Neural progenitor cell (in vitro differentiated cells): ENCODE data around the gene RPS6KA2.

Experiments used
- EZH2 ChIP-seq: fragments of 200-600 bp; sonication (generic); IDR thresholded peaks from 2 replicates; pipeline ENCODE4 v1.6.1; 2017; ENCODE audit warnings: antibody characterized with exemption, mild to moderate bottlenecking, moderate library complexity
- EZH2phosphoT487 ChIP-seq: fragments of 200-600 bp; sonication (generic); IDR thresholded peaks from 2 replicates; pipeline ENCODE4 v1.6.1; 2017; ENCODE audit warnings: antibody characterized with exemption
- TF ChIP-seq, protein P1 (sequence below): fragments of 200-600 bp; sonication (generic); IDR thresholded peaks from 2 replicates; pipeline ENCODE4 v1.5.1; 2017; ENCODE audit warnings: antibody characterized with exemption, mild to moderate bottlenecking

DNA sequence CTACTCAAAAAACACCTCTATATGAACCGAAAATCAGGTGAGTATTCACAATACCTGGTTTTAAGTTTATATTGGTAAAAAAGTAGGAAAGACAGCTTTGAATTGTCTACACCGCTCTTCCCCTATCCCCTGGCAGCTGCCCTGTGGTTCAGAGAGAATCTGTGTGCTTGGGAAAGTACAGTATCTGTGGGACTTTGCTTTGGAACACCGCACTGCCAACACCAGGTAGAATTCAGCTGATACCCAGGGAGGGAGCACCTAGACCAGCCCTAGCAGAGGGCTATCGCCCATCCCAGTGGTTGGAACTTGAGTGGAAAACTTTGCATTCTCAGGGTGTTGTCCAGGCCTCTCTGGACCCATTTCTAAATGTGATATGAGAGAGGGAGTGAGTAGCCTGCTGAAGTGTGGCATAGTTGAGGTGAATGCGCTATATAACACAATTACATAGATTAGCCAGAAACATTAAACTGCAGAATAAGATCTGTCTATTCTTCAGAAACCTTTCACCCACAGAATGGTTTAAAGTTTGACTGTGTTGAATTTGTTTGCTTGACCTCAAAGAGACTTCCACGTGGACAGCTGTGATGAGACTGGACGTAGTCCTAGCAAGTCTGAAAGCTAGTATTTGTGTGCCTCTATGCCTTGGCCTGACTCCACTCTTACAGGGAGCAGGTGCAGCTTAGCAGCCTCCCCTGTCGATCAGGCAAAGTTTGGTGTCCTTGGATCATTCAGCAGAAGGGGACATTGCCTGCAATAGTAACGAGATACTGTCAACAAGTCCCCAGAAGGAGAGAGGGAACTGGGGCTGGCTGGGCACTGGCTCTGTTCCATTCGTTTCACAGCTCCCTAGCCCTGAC, 232.8 kb downstream of the RPS6KA2 start:
- TF ChIP-seq, protein P1, sequence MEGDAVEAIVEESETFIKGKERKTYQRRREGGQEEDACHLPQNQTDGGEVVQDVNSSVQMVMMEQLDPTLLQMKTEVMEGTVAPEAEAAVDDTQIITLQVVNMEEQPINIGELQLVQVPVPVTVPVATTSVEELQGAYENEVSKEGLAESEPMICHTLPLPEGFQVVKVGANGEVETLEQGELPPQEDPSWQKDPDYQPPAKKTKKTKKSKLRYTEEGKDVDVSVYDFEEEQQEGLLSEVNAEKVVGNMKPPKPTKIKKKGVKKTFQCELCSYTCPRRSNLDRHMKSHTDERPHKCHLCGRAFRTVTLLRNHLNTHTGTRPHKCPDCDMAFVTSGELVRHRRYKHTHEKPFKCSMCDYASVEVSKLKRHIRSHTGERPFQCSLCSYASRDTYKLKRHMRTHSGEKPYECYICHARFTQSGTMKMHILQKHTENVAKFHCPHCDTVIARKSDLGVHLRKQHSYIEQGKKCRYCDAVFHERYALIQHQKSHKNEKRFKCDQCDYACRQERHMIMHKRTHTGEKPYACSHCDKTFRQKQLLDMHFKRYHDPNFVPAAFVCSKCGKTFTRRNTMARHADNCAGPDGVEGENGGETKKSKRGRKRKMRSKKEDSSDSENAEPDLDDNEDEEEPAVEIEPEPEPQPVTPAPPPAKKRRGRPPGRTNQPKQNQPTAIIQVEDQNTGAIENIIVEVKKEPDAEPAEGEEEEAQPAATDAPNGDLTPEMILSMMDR = no peak
- no peak for TF ChIP-seq EZH2
- no peak for TF ChIP-seq EZH2phosphoT487
